ENCODE data around the gene SCMH1. TPM values are rescaled to one million over a fixed set of nuclear protein-coding genes. Genes with fewer than 3 reads are reported as not detected.

The SCMH1 gene
- polyA plus RNA-seq, 1 donor from 2014 or later: 23.0 TPM

DNA sequence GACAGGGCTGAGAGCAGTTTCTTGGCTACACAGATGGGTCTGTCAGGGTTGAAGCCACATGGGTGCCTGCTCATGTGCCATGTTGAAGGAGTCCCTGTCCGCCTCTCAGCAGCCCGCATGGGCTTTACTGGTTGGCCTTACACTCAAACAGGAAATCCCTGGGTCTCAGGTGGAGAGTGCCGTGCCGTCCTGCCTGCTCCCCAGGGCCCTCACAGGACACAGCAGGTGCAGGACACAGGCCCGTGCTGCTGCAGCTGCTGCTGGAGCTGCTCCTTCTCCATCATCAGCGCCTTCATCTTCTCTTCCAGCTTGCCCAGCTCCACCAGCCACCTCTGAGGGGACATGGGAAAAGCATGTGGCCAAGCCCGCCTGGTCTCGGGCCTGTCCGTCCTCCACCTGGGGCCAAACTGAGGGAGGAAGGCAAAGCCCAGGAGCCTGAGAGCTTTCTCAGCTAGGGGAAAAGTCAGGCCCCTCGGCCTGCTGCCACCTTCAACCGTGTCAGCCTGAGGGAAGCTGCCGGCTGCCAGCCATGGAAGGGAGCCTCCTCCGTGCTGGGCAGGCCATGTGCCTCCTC, 226.1 kb downstream of the SCMH1 start:
- H3K9me3 ChIP-seq (ENCODE audit: low read length): no peaks in the 10 kb centered on the region
- TF ChIP-seq MXI1 (conservative IDR thresholded peaks at IDR 0.05; ENCODE audit: poor library complexity, severe bottlenecking) (no peak), REST (IDR thresholded peaks at IDR 0.05; ENCODE audit: borderline replicate concordance) (no peak), SMC3 (conservative IDR thresholded peaks at IDR 0.05; ENCODE audit: poor library complexity) (no peak), RAD21 (conservative IDR thresholded peaks at IDR 0.05) (no peak), POLR2AphosphoS5 (IDR thresholded peaks at IDR 0.05) (no peak), EZH2 (IDR thresholded peaks at IDR 0.05; ENCODE audit: borderline replicate concordance, insufficient read depth, low read length, poor library complexity, severe bottlenecking) (no peak), TAF1 (IDR thresholded peaks at IDR 0.05; ENCODE audit: low read depth) (no peak), EP300 (conservative IDR thresholded peaks at IDR 0.05; ENCODE audit: poor library complexity, severe bottlenecking) (no peak)
- TF ChIP-seq, protein P1, sequence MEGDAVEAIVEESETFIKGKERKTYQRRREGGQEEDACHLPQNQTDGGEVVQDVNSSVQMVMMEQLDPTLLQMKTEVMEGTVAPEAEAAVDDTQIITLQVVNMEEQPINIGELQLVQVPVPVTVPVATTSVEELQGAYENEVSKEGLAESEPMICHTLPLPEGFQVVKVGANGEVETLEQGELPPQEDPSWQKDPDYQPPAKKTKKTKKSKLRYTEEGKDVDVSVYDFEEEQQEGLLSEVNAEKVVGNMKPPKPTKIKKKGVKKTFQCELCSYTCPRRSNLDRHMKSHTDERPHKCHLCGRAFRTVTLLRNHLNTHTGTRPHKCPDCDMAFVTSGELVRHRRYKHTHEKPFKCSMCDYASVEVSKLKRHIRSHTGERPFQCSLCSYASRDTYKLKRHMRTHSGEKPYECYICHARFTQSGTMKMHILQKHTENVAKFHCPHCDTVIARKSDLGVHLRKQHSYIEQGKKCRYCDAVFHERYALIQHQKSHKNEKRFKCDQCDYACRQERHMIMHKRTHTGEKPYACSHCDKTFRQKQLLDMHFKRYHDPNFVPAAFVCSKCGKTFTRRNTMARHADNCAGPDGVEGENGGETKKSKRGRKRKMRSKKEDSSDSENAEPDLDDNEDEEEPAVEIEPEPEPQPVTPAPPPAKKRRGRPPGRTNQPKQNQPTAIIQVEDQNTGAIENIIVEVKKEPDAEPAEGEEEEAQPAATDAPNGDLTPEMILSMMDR (IDR thresholded peaks at IDR 0.05; ENCODE audit: poor library complexity, severe bottlenecking): no peak
- H3K36me3 ChIP-seq (ENCODE audit: insufficient read depth, low read length): no peaks in the 10 kb centered on the region

GRCh38 chr1:41015281-41015896, 226.7 kb downstream of the SCMH1 start:
- Histone ChIP-seq H3F3A (ENCODE audit: insufficient read depth, low read length, poor library complexity, severe bottlenecking) (no peaks in the 10 kb centered on the region), H3K9ac (ENCODE audit: low read length) (no peak overlapping the region), H3K36me3 (ENCODE audit: insufficient read depth, low read length) (no peaks in the 10 kb centered on the region), H3K79me2 (replicated peaks; ENCODE audit: insufficient read depth, low read length) (no peaks in the 10 kb centered on the region), H3K4me2 (ENCODE audit: low read length) (no peak overlapping the region), H2AFZ (ENCODE audit: low read depth, low read length) (no peak overlapping the region), H3K27me3 (ENCODE audit: insufficient read depth, low read depth, low read length) (no peaks in the 10 kb centered on the region), H3K9me3 (ENCODE audit: low read length) (no peaks in the 10 kb centered on the region), H4K20me1 (ENCODE audit: insufficient read depth) (no peaks in the 10 kb centered on the region), H3K9me2 (ENCODE audit: insufficient read depth, low read length) (no peaks in the 10 kb centered on the region), H3K4me3 (ENCODE audit: low read length) (no peak overlapping the region), H3K27ac (ENCODE audit: low read length) (no peak overlapping the region)
- TF ChIP-seq POLR2AphosphoS5 (IDR thresholded peaks at IDR 0.05) (no peak), SMC3 (conservative IDR thresholded peaks at IDR 0.05; ENCODE audit: poor library complexity) (no peak), MXI1 (conservative IDR thresholded peaks at IDR 0.05; ENCODE audit: poor library complexity, severe bottlenecking) (no peak), EZH2 (IDR thresholded peaks at IDR 0.05; ENCODE audit: borderline replicate concordance, insufficient read depth, low read length, poor library complexity, severe bottlenecking) (no peak), TAF1 (IDR thresholded peaks at IDR 0.05; ENCODE audit: low read depth) (no peak), EP300 (conservative IDR thresholded peaks at IDR 0.05; ENCODE audit: poor library complexity, severe bottlenecking) (no peak), RAD21 (conservative IDR thresholded peaks at IDR 0.05) (no peak), REST (IDR thresholded peaks at IDR 0.05; ENCODE audit: borderline replicate concordance) (no peak)
- TF ChIP-seq, protein P1 (IDR thresholded peaks at IDR 0.05; ENCODE audit: poor library complexity, severe bottlenecking): no peak

More for the DNA sequence above, 226.1 kb downstream of the SCMH1 start:
- no peaks in the 10 kb centered on the region for H3K79me2 ChIP-seq (replicated peaks; ENCODE audit: insufficient read depth, low read length)
- no peak overlapping the region for H3K4me2 ChIP-seq (ENCODE audit: low read length)
- H4K20me1 ChIP-seq (ENCODE audit: insufficient read depth): no peaks in the 10 kb centered on the region
- no peak overlapping the region for H3K4me3 ChIP-seq (ENCODE audit: low read length)
- H3K27ac ChIP-seq (ENCODE audit: low read length): no peak overlapping the region
- H2AFZ ChIP-seq (ENCODE audit: low read depth, low read length): no peak overlapping the region
- no peaks in the 10 kb centered on the region for H3K9me2 ChIP-seq (ENCODE audit: insufficient read depth, low read length)
- H3F3A ChIP-seq (ENCODE audit: insufficient read depth, low read length, poor library complexity, severe bottlenecking): no peaks in the 10 kb centered on the region
- H3K9ac ChIP-seq (ENCODE audit: low read length): no peak overlapping the region
- H3K27me3 ChIP-seq (ENCODE audit: insufficient read depth, low read depth, low read length): no peaks in the 10 kb centered on the region

All from neural cell (in vitro differentiated cells).